GM12878 (cell line): ENCODE data around the gene LCE1A. TPM values are rescaled to one million over a fixed set of nuclear protein-coding genes. Genes with fewer than 3 reads are reported as not detected.

Experiments
- ATAC-seq: fragments of 200-7000 bp; cut with Tn5 transposase; 3 replicates; pipeline ENCODE4 v1.9.1; 2020; ENCODE audit warnings: mild to moderate bottlenecking, moderate library complexity
- BruUV-seq: library from RNA; stranded (reverse); fragments of 400-500 nt; replicated peaks from 2 replicates; lab custom pipeline; 2021; lab: Mats Ljungman, UMichigan
- CTCF ChIA-PET: fragments of 300-600 bp; sonication (Branson Sonifier 250); formaldehyde crosslinking; extraction: SDS; loops from one replicate; lab custom pipeline; 2021; ENCODE audit warnings: inconsistent platforms; lab: Yijun Ruan, JAX
- POLR2A ChIA-PET: fragments of 350-600 bp; formaldehyde crosslinking; extraction: SDS; loops from one replicate; lab custom pipeline; 2021; ENCODE audit warnings: inconsistent platforms; lab: Charles Lee
- RAD21 ChIA-PET: fragments of 300-600 bp; sonication (Branson Sonifier 250); formaldehyde crosslinking; loops from one replicate; lab custom pipeline; 2023; ENCODE audit warnings: antibody characterized with exemption; ENCODE audit not compliant: unreplicated experiment; lab: Charles Lee
- SMC1A ChIA-PET: fragments of 300-600 bp; sonication (Branson Sonifier 250); formaldehyde crosslinking; loops from one replicate; lab custom pipeline; 2023; ENCODE audit not compliant: unreplicated experiment, uncharacterized antibody; lab: Charles Lee
- DNase-seq: peaks from one replicate; pipeline ENCODE4 v3.0.0-alpha.2; 2011; ENCODE audit warnings: low read depth, low spot score
- FAIRE-seq: peaks from 3 replicates; lab custom pipeline; 2011; peaks lifted over from hg19 to GRCh38; lab: Jason Lieb, UNC
- H2AFZ ChIP-seq: 2 replicates; pipeline ENCODE4 v1.6.0; 2011; ENCODE audit warnings: low read depth, low read length, control low read depth; ENCODE audit not compliant: control insufficient read depth
- H3K27ac ChIP-seq: 2 replicates; pipeline ENCODE4 v1.5.1; 2011; ENCODE audit warnings: control low read depth; ENCODE audit not compliant: control insufficient read depth, insufficient read depth
- H3K27me3 ChIP-seq, 2 experiments: replicated peaks in 1 of 2; 2 replicates each; pipeline versions ENCODE4 v1.6.0 to v1.6.1; 2011; ENCODE audit warnings: low read length in 1 of 2; ENCODE audit not compliant: control insufficient read depth in 2 of 2, insufficient read depth in 2 of 2
- H3K36me3 ChIP-seq, 2 experiments: 2 replicates each; pipeline ENCODE4 v1.5.1; 2011; ENCODE audit warnings: low read length in 1 of 2; ENCODE audit not compliant: control insufficient read depth in 2 of 2, insufficient read depth in 2 of 2
- H3K4me1 ChIP-seq: 2 replicates; pipeline ENCODE4 v1.6.1; 2011; ENCODE audit warnings: mild to moderate bottlenecking, low read length, moderate library complexity, mixed read lengths; ENCODE audit not compliant: control insufficient read depth, insufficient read depth
- H3K4me2 ChIP-seq: 2 replicates; pipeline ENCODE4 v1.6.0; 2011; ENCODE audit warnings: control low read depth; ENCODE audit not compliant: control insufficient read depth, insufficient read depth
- H3K4me3 ChIP-seq: fragments of 200-600 bp; sonication (generic); 2 replicates; pipeline ENCODE4 v1.5.1; 2016
- H3K79me2 ChIP-seq: 2 replicates; pipeline ENCODE4 v1.6.0; 2011; ENCODE audit warnings: low read length; ENCODE audit not compliant: control insufficient read depth, insufficient read depth
- H3K9ac ChIP-seq: 2 replicates; pipeline ENCODE4 v1.8.0; 2011; ENCODE audit warnings: low read length, control low read depth, mixed read lengths; ENCODE audit not compliant: control insufficient read depth, insufficient read depth
- H3K9me3 ChIP-seq: replicated peaks from 3 replicates; pipeline ENCODE4 v1.5.1; 2011; ENCODE audit warnings: mild to moderate bottlenecking, low read length; ENCODE audit not compliant: control insufficient read depth, insufficient read depth
- H4K20me1 ChIP-seq: 2 replicates; pipeline ENCODE4 v1.6.0; 2011; ENCODE audit not compliant: control insufficient read depth, insufficient read depth
- BHLHE40 ChIP-seq, 2 experiments: fragments of 450-650 bp in 1 of 2; IDR thresholded peaks; 2 replicates each; pipeline ENCODE4 v1.6.1; 2011 to 2017; ENCODE audit warnings: low read depth in 2 of 2, borderline replicate concordance in 1 of 2, improper control_type of control experiment in 1 of 2, low read length in 1 of 2, mild to moderate bottlenecking in 1 of 2
- CHD4 ChIP-seq: fragments of 200-600 bp; sonication (generic); IDR thresholded peaks from 2 replicates; pipeline ENCODE4 v1.6.1; 2016; ENCODE audit warnings: mild to moderate bottlenecking
- CTCF ChIP-seq, 3 experiments: IDR thresholded peaks in 2 of 3; conservative IDR thresholded peaks in 1 of 3; 2 replicates each; pipeline ENCODE4 v1.5.1; 2011; ENCODE audit warnings: low read depth in 3 of 3, low read length in 3 of 3, mild to moderate bottlenecking in 3 of 3, control low read depth in 2 of 3, moderate library complexity in 2 of 3, inconsistent platforms in 1 of 3, mixed read lengths in 1 of 3; ENCODE audit not compliant: control insufficient read depth in 2 of 3, insufficient read depth in 1 of 3; ENCODE audit errors: extremely low read depth in 1 of 3
- HDAC2 ChIP-seq: fragments of 200-600 bp; sonication (generic); IDR thresholded peaks from 2 replicates; pipeline ENCODE4 v1.6.1; 2017
- MEF2B ChIP-seq: fragments of 450-650 bp; IDR thresholded peaks from 2 replicates; pipeline ENCODE4 v1.6.1; 2018; ENCODE audit warnings: mild to moderate bottlenecking, moderate library complexity; ENCODE audit not compliant: partially characterized antibody, poor library complexity, severe bottlenecking
- NFYA ChIP-seq: IDR thresholded peaks from 2 replicates; pipeline ENCODE4 v1.6.1; 2011; ENCODE audit warnings: low read depth, mild to moderate bottlenecking, low read length, improper control_type of control experiment, borderline replicate concordance
- PBX3 ChIP-seq: IDR thresholded peaks from 2 replicates; pipeline ENCODE4 v1.6.1; 2011; ENCODE audit warnings: mild to moderate bottlenecking, low read depth, low read length, moderate library complexity; ENCODE audit not compliant: insufficient replicate concordance
- RFX5 ChIP-seq: IDR thresholded peaks from 2 replicates; pipeline ENCODE4 v1.6.1; 2011; ENCODE audit warnings: low read depth, low read length, improper control_type of control experiment
- RUNX3 ChIP-seq: IDR thresholded peaks from 2 replicates; pipeline ENCODE4 v1.6.1; 2012; ENCODE audit warnings: low read length, inconsistent platforms
- WGBS: methylation state at CpG from one replicate; pipeline ENCODE4 v1.1.6; 2016; ENCODE audit warnings: low lambda C conversion rate; ENCODE audit not compliant: insufficient replicate concordance, insufficient coverage; ENCODE audit errors: missing lambda C conversion rate; 5-methylcytosine and 5-hydroxymethylcytosine counted together
- in situ Hi-C: fragments of 300-500 bp; cut with MboI; formaldehyde crosslinking; loops from 9 replicates; pipeline ENCODE4 v1.14.3; 2018; ENCODE audit warnings: mixed read lengths
- intact Hi-C: fragments of 100-400 bp; cut with micrococcal nuclease; formaldehyde crosslinking; loops from one replicate; pipeline ENCODE4 v1.14.2; 2022; ENCODE audit not compliant: unreplicated experiment
- polyA plus RNA-seq, 11 experiments: library from polyadenylated mRNA; depleted of rRNA in 4 of 11; unstranded in 6 of 11; stranded (reverse) in 5 of 11; fragments of >200 nt; fragmentation: Nextera tagmentation in 4 of 11; fragmentation: Illumina TruSeq in 1 of 11; extraction: Ambion mirVana in 4 of 11; extraction: Trizol in 1 of 11; gene quantifications; 1 replicate in 1 of 11; 2 replicates in 10 of 11; pipeline versions ENCODE4 v1.2.1 to v1.2.3, GENCODE V29; 2011 to 2016; ENCODE audit warnings: inconsistent platforms in 2 of 11, missing spikeins in 2 of 11, low read depth in 1 of 11
- total RNA-seq, 4 experiments: library from RNA; depleted of rRNA in 3 of 4; stranded (reverse); fragments of >200 nt in 3 of 4; fragmentation: Illumina TruSeq in 1 of 4; extraction: Trizol in 1 of 4; gene quantifications; 2 replicates each; pipeline versions ENCODE4 v1.2.1 to v1.2.3, GENCODE V29; 2013 to 2021

Gene LCE1A
- total and polyA plus RNA-seq, 10 of the 15 experiments (the other 5 are each of a cell fraction or from before 2014, with no cell fraction given), result not detected

- no peak overlapping the region for H3K9ac ChIP-seq
- ATAC-seq (peak; percentile 57), DNase-seq (no peak)
- ChIA-PET CTCF (no interaction called here), POLR2A (no interaction called here), RAD21 (no interaction called here), SMC1A (no interaction called here)
- H3K4me3 ChIP-seq, result no peak overlapping the region
- no peak overlapping the region for H3K27ac ChIP-seq
- WGBS, result 0% methylated on average over 2 of the region's 2 CpGs
- no peaks in the 10 kb centered on the region for H3K79me2 ChIP-seq
- BruUV-seq, result no TSS peak
- H4K20me1 ChIP-seq, result no peaks in the 10 kb centered on the region
- peaks cover 0 to 5% of the 10 kb centered on the region in 2 experiments; a peak in 1 of 4 replicates for H3K27me3 ChIP-seq
- no peaks in the 10 kb centered on the region for H3K36me3 ChIP-seq
- no peak overlapping the region for H3K4me2 ChIP-seq
- H2AFZ ChIP-seq, result no peak overlapping the region
- intact Hi-C loops, result no loop called here
- TF ChIP-seq RUNX3 (no peak), BHLHE40 (IDR thresholded peaks at IDR 0.05; ENCODE audit: borderline replicate concordance in 1 of 2, low read depth in 2 of 2, low read length in 1 of 2) (peak in 1 of 2 experiments; percentile 19; a peak in 1 of 4 replicates)
- TF ChIP-seq, all 136 proteins: peak for 1
- Histone ChIP-seq H3K9me3 (no peaks in the 10 kb centered on the region), H3K4me1 (no peaks in the 10 kb centered on the region)
- in situ Hi-C loops, result no loop called here
- FAIRE-seq, result no peak
These were observed 16.2 kb upstream of the LCE1A start for GRCh38 chr1:152811050-152811449.

- DNase-seq (no peak), FAIRE-seq (no peak), ATAC-seq (no peak)
- in situ Hi-C loops (no loop called here), intact Hi-C loops (no loop called here)
- ChIA-PET POLR2A (no interaction called here), CTCF (no interaction called here), SMC1A (no interaction called here), RAD21 (no interaction called here)
- no peak within 1 kb of the TSS for H3K4me2 ChIP-seq
- H3K4me1 ChIP-seq, result no peaks in the 10 kb centered on the region
- peaks cover 0 to 5% of the 10 kb centered on the region in 2 experiments; a peak in 1 of 4 replicates for H3K27me3 ChIP-seq
- H3K9ac ChIP-seq, result no peak within 1 kb of the TSS
- no peaks in the 10 kb centered on the region for H3K36me3 ChIP-seq
- no peak within 1 kb of the TSS for H3K4me3 ChIP-seq
- no peaks in the 10 kb centered on the region for H3K9me3 ChIP-seq
- BruUV-seq, result no TSS peak
- H3K27ac ChIP-seq, result no peak within 1 kb of the TSS
- H3K79me2 ChIP-seq, result no peaks in the 10 kb centered on the region
- no peaks in the 10 kb centered on the region for H4K20me1 ChIP-seq
- no peak within 1 kb of the TSS for H2AFZ ChIP-seq
- WGBS, result 48% methylated on average over 2 of the region's 2 CpGs
- TF ChIP-seq RFX5 (no peak), NFYA (no peak), PBX3 (no peak), CHD4 (no peak), HDAC2 (no peak), CTCF (IDR thresholded peaks at IDR 0.05 in 2 of 3, conservative IDR thresholded peaks at IDR 0.05 in 1 of 3; ENCODE audit: control insufficient read depth in 2 of 3, extremely low read depth in 1 of 3, insufficient read depth in 1 of 3, low read depth in 3 of 3, low read length in 3 of 3) (no peak), MEF2B (no peak)
These were observed 15.6 kb upstream of the LCE1A start, which contains the start of gene LCE1B for GRCh38 chr1:152811671-152812070. TSS of gene LCE1B (plus strand) at chr1:152811971. CDS start at chr1:152812447, 476 bp downstream.
